Measurements from ENCODE around the gene SSH2.

GRCh38 chr17:29836643-29837042 is 93.4 kb downstream of the SSH2 start:
- no peak for TF ChIP-seq CTCF (conservative IDR thresholded peaks at IDR 0.05 in 1 of 2, IDR thresholded peaks at IDR 0.05 in 1 of 2; ENCODE audit: extremely low read depth in 1 of 2, insufficient read depth in 1 of 2, low read depth in 1 of 2, low read length in 2 of 2)
- TF ChIP-seq EZH2 (IDR thresholded peaks at IDR 0.05; ENCODE audit: borderline replicate concordance, low read length): no peak

Measured in mammary epithelial cell (primary cell).